ENCODE measurements around the gene SP7. TPM values are rescaled to one million over a fixed set of nuclear protein-coding genes. Genes with fewer than 3 reads are reported as not detected.
A peak's percentile ranks its signal among the peaks of the same experiment; 100 is the strongest.

SP7 gene
- total and polyA plus RNA-seq, 8 donors: not detected

DNA sequence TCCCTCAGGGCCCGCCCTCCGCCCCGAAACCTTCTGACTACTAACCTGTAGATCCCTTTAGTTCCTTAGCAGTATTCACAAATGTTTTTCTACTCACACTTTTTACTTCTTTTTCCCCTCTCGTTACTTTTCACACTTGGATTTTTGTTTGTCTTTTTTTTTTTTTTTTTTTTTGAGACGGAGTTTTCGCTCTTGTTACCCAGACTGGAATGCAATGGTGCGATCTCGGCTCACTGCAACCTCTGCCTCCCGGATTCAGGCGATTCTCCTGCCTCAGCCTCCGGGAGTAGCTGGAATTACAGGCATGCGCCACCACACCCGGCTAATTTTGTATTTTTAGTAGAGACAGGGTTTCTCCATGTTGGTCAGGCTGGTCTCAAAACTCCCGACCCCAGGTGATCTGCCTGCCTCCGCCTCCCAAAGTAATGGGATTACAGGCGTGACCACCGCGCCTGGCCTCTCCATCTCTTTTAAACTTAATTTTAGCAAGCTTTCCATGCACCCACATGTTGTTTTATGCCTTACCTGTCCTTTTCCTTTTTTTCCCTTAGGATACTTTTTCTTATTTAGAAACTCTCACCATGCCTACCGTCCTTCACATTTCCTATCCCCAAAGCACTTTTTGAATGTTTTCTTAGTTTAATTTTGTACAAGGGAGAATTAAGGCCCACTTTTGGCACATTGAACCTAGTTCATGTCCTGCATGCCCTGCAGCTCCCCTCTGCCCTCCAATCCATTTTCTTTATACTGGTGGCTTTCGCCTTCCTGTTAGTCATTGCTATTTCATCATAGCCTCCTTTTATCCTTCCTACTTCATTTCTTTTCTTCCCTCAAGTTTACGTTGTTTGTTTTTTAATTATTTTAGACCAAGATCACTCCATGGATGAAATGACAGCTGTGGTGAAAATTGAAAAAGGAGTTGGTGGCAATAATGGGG is 44.9 kb upstream of the SP7 start:
- WGBS, 5 donors: 7 to 11% (median 9%) methylated on average over 17 to 21 of the region's 21 CpGs
- DNase-seq: peak in 1 of 2 donors; percentile 40
- TF ChIP-seq POLR2AphosphoS5 (IDR thresholded peaks at IDR 0.05): no peak
- no peak for TF ChIP-seq EP300 (IDR thresholded peaks at IDR 0.05)
- TF ChIP-seq POLR2A (IDR thresholded peaks at IDR 0.05): no peak
- TF ChIP-seq, protein P1, sequence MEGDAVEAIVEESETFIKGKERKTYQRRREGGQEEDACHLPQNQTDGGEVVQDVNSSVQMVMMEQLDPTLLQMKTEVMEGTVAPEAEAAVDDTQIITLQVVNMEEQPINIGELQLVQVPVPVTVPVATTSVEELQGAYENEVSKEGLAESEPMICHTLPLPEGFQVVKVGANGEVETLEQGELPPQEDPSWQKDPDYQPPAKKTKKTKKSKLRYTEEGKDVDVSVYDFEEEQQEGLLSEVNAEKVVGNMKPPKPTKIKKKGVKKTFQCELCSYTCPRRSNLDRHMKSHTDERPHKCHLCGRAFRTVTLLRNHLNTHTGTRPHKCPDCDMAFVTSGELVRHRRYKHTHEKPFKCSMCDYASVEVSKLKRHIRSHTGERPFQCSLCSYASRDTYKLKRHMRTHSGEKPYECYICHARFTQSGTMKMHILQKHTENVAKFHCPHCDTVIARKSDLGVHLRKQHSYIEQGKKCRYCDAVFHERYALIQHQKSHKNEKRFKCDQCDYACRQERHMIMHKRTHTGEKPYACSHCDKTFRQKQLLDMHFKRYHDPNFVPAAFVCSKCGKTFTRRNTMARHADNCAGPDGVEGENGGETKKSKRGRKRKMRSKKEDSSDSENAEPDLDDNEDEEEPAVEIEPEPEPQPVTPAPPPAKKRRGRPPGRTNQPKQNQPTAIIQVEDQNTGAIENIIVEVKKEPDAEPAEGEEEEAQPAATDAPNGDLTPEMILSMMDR (IDR thresholded peaks at IDR 0.05): no peak
- H3K9me3 ChIP-seq: no peaks in the 10 kb centered on the region
- peak overlapping the region; percentile 86 to 100 (median 97) for H3K27ac ChIP-seq
- H3K4me3 ChIP-seq: peak overlapping the region; percentile 49 to 88 (median 68)
- H3K36me3 ChIP-seq: peaks cover 26 to 44% (median 40%) of the 10 kb centered on the region in 4 donors
- peaks cover 53 to 64% (median 63%) of the 10 kb centered on the region in 4 donors for H3K4me1 ChIP-seq
- H3K27me3 ChIP-seq: no peaks in the 10 kb centered on the region
- intact Hi-C loops (cut with DNase I; ENCODE audit: low total_unique reads): no loop called here

DNA sequence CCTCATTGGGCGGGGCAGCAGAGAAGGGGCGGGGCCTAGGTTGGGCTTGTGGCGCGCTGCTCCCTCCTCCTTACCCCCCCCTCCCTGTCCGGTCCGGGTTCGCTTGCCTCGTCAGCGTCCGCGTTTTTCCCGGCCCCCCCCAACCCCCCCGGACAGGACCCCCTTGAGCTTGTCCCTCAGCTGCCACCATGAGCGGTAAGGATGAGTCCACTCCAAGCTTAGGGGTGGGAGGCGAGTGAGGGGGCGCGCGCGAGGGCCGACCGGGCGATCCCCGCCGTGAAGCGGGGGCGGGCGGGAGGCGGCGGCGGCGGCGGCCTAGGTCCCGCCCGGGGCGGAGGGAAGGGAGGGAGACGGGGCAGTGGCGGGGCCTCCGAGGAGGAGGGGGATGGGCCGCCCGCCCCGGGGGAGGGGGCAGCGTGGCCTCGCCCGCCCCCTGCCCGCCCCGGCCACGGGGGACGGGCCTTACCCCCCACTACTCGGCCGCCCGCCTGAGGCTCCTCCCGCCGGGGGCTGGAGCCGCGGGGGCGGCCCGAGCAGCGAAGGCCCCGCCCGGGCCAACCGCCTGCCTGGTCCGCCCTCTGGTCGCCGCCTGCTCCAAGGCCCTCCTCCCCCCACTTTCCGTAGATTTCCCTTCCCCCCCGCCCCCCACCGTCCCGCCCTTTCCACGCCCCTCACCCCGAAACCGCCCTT is 44.1 kb upstream of the SP7 start, which contains the start of gene SP1:
TSS of gene SP1 (plus strand) at position 73 of the 690 bp plus-strand sequence. CDS start at position 189, 116 bp downstream.
- DNase-seq: peak; percentile 94 to 98
- Histone ChIP-seq H3K4me3 (peak within 1 kb of the TSS; percentile 53 to 88 (median 68)), H3K27ac (peak within 1 kb of the TSS; percentile 96 to 100 (median 97)), H3K27me3 (no peaks in the 10 kb centered on the region), H3K4me1 (peaks cover 46 to 56% (median 55%) of the 10 kb centered on the region in 4 donors), H3K36me3 (peaks cover 26 to 39% (median 37%) of the 10 kb centered on the region in 4 donors), H3K9me3 (no peaks in the 10 kb centered on the region)
- TF ChIP-seq, protein P1 (IDR thresholded peaks at IDR 0.05): no peak
- peak in 2 of 3 donors; percentile 41 to 55 for TF ChIP-seq POLR2AphosphoS5 (IDR thresholded peaks at IDR 0.05)
- 0 to 2% (median 0%) methylated on average over 11 to 65 of the region's 71 CpGs for WGBS, 5 donors
- intact Hi-C loops (cut with DNase I; ENCODE audit: low total_unique reads): no loop called here

DNA sequence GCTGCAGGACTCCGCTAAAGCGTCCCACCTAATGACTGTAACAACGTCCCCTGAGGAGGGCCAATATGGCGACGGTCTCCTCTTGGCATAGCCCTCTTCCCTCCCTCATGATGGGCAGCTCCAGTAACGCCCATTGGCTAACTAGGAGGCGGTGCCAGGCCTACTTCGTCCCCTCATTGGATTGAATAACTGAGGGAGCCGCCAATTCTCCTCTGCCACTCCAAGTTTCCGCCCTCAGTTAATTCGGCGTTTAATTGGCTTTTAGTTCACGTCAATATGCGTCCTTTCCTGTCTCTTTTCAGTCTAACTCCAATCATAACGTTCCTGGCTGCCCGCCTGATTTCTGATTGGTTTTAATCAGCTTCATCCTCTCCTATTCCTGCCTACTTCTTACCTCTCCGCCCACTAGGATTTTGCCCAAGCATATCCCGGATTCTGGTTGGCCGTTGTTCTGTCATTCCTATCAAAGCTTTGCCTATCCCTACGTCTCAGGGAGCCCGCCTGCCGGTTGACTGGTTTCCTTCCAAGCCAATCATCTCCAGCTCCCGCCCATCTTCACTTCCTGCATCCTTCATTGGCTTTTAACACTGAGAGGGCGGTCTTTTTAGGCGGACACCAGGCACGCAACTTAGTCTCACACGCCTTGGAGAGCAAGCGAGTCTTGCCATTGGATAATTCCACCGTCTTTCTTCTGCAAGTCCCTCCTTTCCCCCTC is 43.4 kb upstream of the SP7 start:
- intact Hi-C loops (cut with DNase I; ENCODE audit: low total_unique reads): no loop called here
- DNase-seq: peak; percentile 100
- H3K27ac ChIP-seq: peak overlapping the region; percentile 96 to 100 (median 97)
- no peaks in the 10 kb centered on the region for H3K27me3 ChIP-seq
- TF ChIP-seq, protein P1 (IDR thresholded peaks at IDR 0.05): no peak
- peak; percentile 82 to 99 (median 97) for TF ChIP-seq POLR2AphosphoS5 (IDR thresholded peaks at IDR 0.05)
- peak overlapping the region; percentile 53 to 88 (median 68) for H3K4me3 ChIP-seq
- H3K9me3 ChIP-seq: no peaks in the 10 kb centered on the region
- WGBS, 5 donors: 0 to 1% (median 1%) methylated on average over 29 of the region's 29 CpGs
- H3K36me3 ChIP-seq: peaks cover 25 to 33% (median 30%) of the 10 kb centered on the region in 4 donors
- peaks cover 38 to 49% (median 48%) of the 10 kb centered on the region in 4 donors for H3K4me1 ChIP-seq
